Dendritic cell treated with granulocyte-macrophage colony-stimulating factor and Interleukin-4, amounts not matched to agents 40 ng/mL and 50 ng/mL, for 4 days (primary cell): Measurements from ENCODE around the gene SMARCA4.

ENCODE experiments used
- H3K27ac Mint-ChIP-seq: one replicate; pipeline ENCODE4 v1.8.0; 2022; ENCODE audit warnings: mild to moderate bottlenecking, mixed read lengths
- H3K27me3 Mint-ChIP-seq: one replicate; pipeline ENCODE4 v1.8.0; 2022; ENCODE audit warnings: mild to moderate bottlenecking, mixed read lengths
- H3K36me3 Mint-ChIP-seq: one replicate; pipeline ENCODE4 v1.8.0; 2022; ENCODE audit warnings: low read depth, mixed read lengths
- H3K4me1 Mint-ChIP-seq: one replicate; pipeline ENCODE4 v1.8.0; 2022; ENCODE audit warnings: low read depth, mixed read lengths
- H3K4me3 Mint-ChIP-seq: one replicate; pipeline ENCODE4 v1.8.0; 2022; ENCODE audit warnings: mild to moderate bottlenecking, moderate library complexity, mixed read lengths
- H3K9me3 Mint-ChIP-seq: one replicate; pipeline ENCODE4 v1.8.0; 2022; ENCODE audit warnings: mixed read lengths
- intact Hi-C: fragments of 100-400 bp; cut with micrococcal nuclease; formaldehyde crosslinking; loops from one replicate; pipeline ENCODE4 v1.15.0; 2022

Gene SMARCA4

DNA sequence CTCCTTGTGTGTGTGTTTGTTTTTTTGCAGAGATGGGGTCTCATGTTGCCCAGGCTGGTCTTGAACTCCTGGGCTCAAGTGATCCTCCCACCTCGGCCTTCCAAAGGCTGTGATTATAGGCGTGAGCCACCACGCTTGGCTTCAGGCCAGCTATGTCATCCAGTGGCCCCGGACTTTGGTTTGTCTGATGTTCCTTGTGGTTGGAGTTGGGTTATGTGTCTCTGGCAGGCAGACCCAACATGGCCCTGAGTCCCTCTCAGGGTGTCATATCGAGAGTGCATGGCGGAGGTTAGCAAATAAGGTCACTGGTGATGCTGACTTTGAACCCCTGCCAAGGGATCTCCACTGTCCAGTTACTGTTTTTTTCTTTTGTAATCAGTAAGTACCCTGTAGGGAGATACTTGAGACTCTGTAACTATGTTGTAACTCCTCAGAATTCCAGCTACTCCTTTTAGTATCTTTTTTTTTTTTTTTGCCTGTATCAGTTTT is 37.3 kb downstream of the SMARCA4 start:
- Mint-ChIP-seq H3K27ac (peak overlapping the region; percentile 4), H3K36me3 (peaks cover 96% of the 10 kb centered on the region), H3K4me1 (peaks cover 12% of the 10 kb centered on the region), H3K27me3 (no peaks in the 10 kb centered on the region), H3K9me3 (no peaks in the 10 kb centered on the region), H3K4me3 (no peak overlapping the region)
- intact Hi-C loops: no loop called here

DNA sequence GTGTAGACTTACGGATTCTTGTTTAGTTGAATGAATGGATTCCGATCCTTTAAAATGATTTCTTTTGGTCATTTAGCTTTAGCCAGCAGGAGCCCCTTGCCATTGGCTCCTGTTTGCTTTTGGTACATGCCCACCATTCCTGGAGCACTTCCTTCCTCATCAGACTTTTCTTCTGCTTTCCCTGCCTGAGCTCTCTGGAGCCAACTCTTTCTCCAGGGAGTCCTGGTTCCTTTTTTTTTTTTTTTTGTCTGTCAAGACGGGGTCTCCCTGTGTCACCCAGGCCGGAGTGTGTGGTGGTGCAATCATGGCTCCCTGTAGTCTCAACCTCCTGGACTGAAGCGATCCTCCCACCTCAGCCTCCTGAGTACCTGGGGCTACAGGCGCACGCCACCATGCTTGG is 37.8 kb downstream of the SMARCA4 start:
- H3K27ac Mint-ChIP-seq: peak overlapping the region; percentile 4
- intact Hi-C loops: no loop called here
- no peaks in the 10 kb centered on the region for H3K27me3 Mint-ChIP-seq
- H3K4me1 Mint-ChIP-seq: peaks cover 12% of the 10 kb centered on the region
- peaks cover 96% of the 10 kb centered on the region for H3K36me3 Mint-ChIP-seq
- H3K4me3 Mint-ChIP-seq: no peak overlapping the region
- H3K9me3 Mint-ChIP-seq: no peaks in the 10 kb centered on the region

DNA sequence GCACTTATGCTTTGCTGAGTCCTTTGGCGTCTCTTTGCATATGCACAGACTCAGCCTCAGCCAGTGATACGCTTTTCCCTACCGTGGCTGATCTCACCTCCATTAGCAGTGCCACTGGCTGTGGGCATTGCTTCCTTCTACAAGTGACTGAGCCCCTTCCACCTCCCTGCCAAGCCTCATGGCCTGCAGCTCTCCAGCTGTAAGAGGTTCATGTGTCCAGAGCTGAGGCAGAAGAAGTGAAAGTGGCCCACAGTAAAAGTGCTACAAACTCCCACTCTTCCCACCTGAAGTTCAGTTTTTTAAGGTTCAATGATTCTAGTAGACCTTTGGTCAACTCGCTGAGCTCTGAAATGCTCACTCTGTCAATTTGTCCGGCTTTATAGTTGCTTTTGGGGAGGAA is 44.7 kb downstream of the SMARCA4 start:
- no peak overlapping the region for H3K4me3 Mint-ChIP-seq
- no peaks in the 10 kb centered on the region for H3K9me3 Mint-ChIP-seq
- peaks cover 20% of the 10 kb centered on the region for H3K4me1 Mint-ChIP-seq
- intact Hi-C loops: no loop called here
- H3K27ac Mint-ChIP-seq: no peak overlapping the region
- peaks cover 99% of the 10 kb centered on the region for H3K36me3 Mint-ChIP-seq
- no peaks in the 10 kb centered on the region for H3K27me3 Mint-ChIP-seq

DNA sequence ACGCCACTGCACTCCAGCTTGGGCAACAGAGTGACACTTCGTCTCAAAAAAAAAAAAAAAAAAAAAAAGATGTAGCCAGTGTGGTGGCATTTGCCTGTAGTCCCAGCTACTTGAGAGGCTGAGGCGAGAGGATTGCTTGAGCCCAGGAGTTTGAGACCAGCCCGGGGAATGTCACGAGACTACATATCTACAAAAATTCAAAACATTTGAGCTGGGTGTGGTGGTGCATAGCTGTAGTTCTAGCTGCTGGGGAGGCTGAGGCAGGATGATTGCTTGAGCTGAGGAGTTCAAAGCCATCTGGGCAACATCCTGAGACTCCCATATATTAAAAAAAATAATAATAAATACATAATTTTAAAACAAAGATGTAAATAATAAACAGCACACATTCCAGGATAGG is 46.6 kb downstream of the SMARCA4 start:
- no peak overlapping the region for H3K4me3 Mint-ChIP-seq
- H3K36me3 Mint-ChIP-seq: peaks cover 99% of the 10 kb centered on the region
- H3K4me1 Mint-ChIP-seq: peaks cover 20% of the 10 kb centered on the region
- intact Hi-C loops: no loop called here
- no peaks in the 10 kb centered on the region for H3K9me3 Mint-ChIP-seq
- H3K27me3 Mint-ChIP-seq: no peaks in the 10 kb centered on the region
- no peak overlapping the region for H3K27ac Mint-ChIP-seq

DNA sequence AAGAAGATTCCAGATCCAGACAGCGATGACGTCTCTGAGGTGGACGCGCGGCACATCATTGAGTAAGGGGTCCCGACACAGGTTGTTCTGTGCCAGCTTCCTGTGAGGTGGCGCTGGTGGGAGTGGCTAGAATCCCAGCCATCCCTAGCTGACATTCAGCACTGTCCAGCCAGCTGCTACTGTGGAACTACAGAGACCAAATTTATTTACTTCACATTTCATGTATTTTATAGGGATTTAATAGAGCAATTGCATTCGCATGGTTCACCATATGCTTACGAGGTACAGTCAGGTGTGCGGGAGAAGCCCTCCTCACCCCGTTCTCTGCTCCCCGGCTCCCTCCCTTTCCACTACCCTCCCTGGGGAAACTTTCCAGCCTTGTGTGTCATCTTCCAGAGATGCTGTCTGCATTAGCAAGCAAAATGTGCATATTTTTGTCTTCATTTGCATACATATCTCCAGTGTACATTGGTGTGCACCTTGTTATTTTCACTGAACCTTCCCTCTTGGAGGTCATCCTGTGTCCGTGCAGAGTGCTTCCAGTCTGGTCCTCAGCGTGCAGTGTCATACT is 47.2 kb downstream of the SMARCA4 start:
- Mint-ChIP-seq H3K27me3 (no peaks in the 10 kb centered on the region), H3K4me3 (no peak overlapping the region), H3K36me3 (peaks cover 99% of the 10 kb centered on the region), H3K9me3 (no peaks in the 10 kb centered on the region), H3K4me1 (peaks cover 20% of the 10 kb centered on the region), H3K27ac (no peak overlapping the region)
- intact Hi-C loops: no loop called here

DNA sequence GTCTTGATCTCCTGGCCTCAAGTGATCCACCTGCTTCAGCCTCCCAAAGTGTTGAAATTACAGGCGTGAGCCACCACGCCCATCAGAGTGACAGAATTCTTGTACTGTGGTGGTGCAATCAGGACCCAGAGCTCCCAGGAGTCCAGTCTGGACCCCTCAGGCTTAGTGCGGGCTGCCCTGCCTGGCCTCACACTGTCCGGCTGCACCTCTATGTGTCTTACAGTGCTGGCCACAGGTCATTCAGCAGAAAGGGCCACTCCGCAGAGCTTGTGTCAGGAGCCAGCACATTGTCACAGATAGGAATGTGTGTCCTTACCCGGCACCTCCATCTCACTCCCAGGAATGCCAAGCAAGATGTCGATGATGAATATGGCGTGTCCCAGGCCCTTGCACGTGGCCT is 49.2 kb downstream of the SMARCA4 start:
- Mint-ChIP-seq H3K27me3 (no peaks in the 10 kb centered on the region), H3K4me3 (no peak overlapping the region), H3K4me1 (peaks cover 13% of the 10 kb centered on the region), H3K27ac (no peak overlapping the region), H3K36me3 (peaks cover 99% of the 10 kb centered on the region), H3K9me3 (no peaks in the 10 kb centered on the region)
- intact Hi-C loops: loop anchor here (5.0 kb wide), 1 partner anchor 68 kb away; no protein-coding TSS in a partner anchor

DNA sequence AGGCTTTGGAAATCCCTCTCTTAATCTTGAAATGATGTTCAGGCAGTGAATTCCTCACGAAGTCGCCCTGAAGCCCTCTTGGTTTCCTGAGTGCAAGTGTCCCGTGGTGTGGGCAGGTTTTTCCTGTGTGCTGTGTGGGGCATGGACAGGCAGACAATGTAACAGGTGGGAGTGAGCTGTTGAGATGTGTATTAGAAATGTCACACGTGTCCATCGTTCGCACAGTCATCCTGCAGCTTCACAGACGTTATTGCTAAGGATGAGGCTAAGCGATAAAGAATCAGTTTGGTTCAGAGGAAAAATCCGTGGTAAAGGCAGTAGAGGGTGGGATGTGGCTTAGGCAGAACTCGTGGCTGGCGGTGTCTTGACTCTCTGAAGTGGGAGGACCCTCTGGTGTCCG is 51.7 kb downstream of the SMARCA4 start:
- H3K27ac Mint-ChIP-seq: no peak overlapping the region
- no peaks in the 10 kb centered on the region for H3K4me1 Mint-ChIP-seq
- intact Hi-C loops: loop anchor here (5.0 kb wide), 1 partner anchor 70 kb away; no protein-coding TSS in a partner anchor
- no peak overlapping the region for H3K4me3 Mint-ChIP-seq
- H3K27me3 Mint-ChIP-seq: no peaks in the 10 kb centered on the region
- no peaks in the 10 kb centered on the region for H3K9me3 Mint-ChIP-seq
- peaks cover 100% of the 10 kb centered on the region for H3K36me3 Mint-ChIP-seq

DNA sequence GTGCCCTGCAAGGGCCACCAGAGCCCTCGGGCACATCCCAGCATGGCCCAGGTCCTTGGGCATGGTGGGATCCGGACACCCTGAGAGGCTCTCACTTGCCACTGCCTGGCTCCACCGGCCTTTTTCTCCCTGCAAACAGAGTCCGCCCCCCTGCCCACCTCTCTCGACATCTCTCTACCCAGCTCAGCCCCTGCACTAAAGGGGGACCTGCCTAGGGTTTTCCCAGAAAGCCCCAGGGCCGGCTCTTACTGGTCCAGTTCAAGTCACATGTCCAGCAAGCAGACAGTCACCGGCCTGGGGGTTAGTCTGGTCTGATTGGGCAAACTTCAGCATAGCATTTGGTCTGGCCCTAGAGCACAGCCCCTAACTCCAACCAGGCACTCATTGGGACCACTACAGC is 52.9 kb downstream of the SMARCA4 start:
- H3K27ac Mint-ChIP-seq: no peak overlapping the region
- H3K4me3 Mint-ChIP-seq: no peak overlapping the region
- H3K36me3 Mint-ChIP-seq: peaks cover 100% of the 10 kb centered on the region
- H3K27me3 Mint-ChIP-seq: no peaks in the 10 kb centered on the region
- H3K4me1 Mint-ChIP-seq: no peaks in the 10 kb centered on the region
- intact Hi-C loops: loop anchor here (5.0 kb wide), 1 partner anchor 71 kb away; no protein-coding TSS in a partner anchor
- no peaks in the 10 kb centered on the region for H3K9me3 Mint-ChIP-seq

DNA sequence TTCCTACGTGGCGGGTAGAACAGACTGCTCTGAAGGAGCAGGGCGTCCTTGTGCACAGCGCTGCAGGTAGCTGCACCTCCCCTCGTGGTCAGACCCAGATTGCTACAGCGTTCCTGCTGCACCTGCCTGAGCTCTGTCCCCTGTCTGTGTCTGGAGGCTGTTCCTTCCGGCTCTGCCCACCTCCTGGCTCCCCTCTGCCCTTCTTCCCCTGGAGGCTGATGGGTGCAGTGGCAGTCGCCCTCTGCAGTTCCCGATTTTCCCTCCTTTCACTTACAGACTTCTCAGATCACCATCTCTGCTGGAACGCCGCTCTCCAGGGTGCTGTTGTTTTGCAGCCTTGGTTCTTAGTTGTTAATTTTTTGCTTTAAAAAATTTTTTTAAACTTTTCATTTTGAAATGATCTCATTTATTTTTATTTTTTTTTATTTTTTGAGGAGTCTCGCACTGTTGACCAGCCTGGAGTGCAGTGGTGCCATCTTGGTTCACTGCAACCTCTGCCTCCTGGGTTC is 53.6 kb downstream of the SMARCA4 start:
- intact Hi-C loops: loop anchor here (5.0 kb wide), 1 partner anchor 72 kb away; no protein-coding TSS in a partner anchor
- no peak overlapping the region for H3K4me3 Mint-ChIP-seq
- H3K9me3 Mint-ChIP-seq: no peaks in the 10 kb centered on the region
- no peaks in the 10 kb centered on the region for H3K27me3 Mint-ChIP-seq
- H3K4me1 Mint-ChIP-seq: no peaks in the 10 kb centered on the region
- peaks cover 100% of the 10 kb centered on the region for H3K36me3 Mint-ChIP-seq
- no peak overlapping the region for H3K27ac Mint-ChIP-seq

DNA sequence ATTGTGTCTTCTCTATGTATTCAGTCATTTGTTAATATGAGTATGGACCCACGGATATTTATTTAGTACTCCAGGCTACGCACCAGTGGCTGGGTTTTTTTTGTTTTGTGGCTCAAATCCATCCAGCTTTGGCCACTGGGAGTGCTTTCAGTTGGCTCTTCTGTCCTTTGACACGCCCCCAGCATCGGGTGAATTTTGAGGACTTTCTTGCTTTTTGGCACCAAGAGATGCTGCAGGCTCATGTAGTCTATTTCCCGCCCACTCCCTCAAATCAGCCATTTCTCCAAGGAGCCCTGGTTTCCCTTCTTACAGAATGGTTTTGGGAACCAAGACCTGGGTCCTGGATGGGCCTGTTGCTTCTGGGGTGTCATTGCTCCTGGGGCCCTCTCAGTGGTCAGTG is 55.8 kb downstream of the SMARCA4 start:
- Mint-ChIP-seq H3K27ac (no peak overlapping the region), H3K4me3 (no peak overlapping the region), H3K9me3 (no peaks in the 10 kb centered on the region), H3K27me3 (no peaks in the 10 kb centered on the region), H3K4me1 (no peaks in the 10 kb centered on the region), H3K36me3 (peaks cover 100% of the 10 kb centered on the region)
- intact Hi-C loops: no loop called here

DNA sequence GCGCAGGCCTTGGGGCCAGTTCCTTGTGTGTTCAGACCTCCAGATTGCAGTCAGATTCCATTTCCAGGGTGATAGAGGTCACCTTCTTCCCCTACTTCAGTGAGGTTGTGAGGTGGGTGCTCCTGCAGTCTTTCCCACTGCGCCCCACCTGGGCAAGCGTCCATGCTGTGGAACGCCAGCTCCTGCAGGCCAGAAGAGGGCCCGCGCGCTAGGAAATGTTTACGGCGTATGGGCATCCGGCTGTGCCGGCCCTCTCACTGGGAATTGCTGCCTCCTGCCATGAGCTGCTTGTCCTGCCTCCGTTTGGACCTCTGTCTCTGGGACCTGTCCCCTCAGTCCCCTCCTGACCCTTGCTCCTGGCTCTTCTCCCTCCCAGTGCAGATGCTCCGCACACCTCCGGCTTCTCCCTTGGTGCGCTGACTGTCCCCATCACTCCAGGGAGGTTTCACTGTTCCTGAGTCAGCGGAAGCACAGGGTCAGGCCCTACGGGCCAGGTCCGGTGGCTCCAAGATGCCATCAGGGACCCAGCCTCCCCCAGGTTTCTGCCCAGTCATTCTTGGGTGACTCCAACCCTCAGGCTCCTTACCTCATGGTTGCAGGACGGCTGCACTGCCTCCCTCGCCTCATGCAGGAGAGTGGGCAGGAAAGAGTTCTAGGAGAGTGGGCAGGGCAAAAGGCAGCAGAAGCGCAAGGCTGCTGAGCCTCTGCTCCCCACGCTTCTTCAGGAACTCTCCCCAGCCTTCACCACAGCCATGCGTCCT is 56.6 kb downstream of the SMARCA4 start:
- Mint-ChIP-seq H3K27me3 (no peaks in the 10 kb centered on the region), H3K27ac (no peak overlapping the region), H3K36me3 (peaks cover 100% of the 10 kb centered on the region), H3K9me3 (no peaks in the 10 kb centered on the region), H3K4me3 (no peak overlapping the region), H3K4me1 (no peaks in the 10 kb centered on the region)
- intact Hi-C loops: no loop called here

DNA sequence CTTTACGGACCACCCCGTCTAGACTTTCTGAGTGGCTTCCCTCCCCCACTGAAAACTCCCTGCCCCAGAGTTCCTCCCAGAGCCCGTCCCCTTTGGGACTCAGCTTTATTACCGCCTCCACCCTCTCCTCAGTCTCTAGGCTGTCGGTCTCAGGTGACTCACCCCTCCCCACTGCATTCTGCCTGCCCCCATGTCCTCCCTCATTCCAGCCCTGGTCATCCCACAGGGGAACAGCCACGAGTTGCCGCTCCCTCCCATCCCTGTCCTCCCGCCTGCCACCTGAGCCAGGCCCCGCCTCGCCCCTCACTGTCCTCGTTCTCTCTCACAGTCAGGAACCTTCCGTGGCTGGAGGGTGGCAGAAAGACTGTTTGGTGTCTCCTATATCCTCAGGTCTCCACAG is 57.3 kb downstream of the SMARCA4 start:
- Mint-ChIP-seq H3K9me3 (no peaks in the 10 kb centered on the region), H3K27me3 (no peaks in the 10 kb centered on the region), H3K4me3 (no peak overlapping the region), H3K36me3 (peaks cover 100% of the 10 kb centered on the region), H3K4me1 (no peaks in the 10 kb centered on the region), H3K27ac (no peak overlapping the region)
- intact Hi-C loops: no loop called here

DNA sequence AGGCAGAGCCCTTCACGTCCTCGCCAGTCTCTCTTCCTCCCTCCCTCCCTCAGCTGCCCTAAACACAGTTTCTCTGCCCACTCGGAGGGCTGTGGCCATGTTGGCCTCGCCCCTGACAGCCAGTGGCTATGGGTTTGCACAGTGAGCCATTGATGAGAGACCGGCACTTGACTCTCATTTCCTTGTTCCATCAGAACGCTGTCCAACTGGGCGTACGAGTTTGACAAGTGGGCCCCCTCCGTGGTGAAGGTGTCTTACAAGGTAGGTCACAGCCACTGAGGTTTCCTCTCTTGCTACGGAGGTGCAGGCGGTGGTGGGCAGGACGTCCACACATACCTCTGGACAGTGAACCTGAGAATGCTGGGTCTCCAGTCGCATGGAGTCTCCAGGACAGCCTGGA is 57.9 kb downstream of the SMARCA4 start:
- Mint-ChIP-seq H3K27me3 (no peaks in the 10 kb centered on the region), H3K4me3 (no peak overlapping the region), H3K36me3 (peaks cover 100% of the 10 kb centered on the region), H3K27ac (no peak overlapping the region), H3K4me1 (no peaks in the 10 kb centered on the region), H3K9me3 (no peaks in the 10 kb centered on the region)
- intact Hi-C loops: no loop called here

DNA sequence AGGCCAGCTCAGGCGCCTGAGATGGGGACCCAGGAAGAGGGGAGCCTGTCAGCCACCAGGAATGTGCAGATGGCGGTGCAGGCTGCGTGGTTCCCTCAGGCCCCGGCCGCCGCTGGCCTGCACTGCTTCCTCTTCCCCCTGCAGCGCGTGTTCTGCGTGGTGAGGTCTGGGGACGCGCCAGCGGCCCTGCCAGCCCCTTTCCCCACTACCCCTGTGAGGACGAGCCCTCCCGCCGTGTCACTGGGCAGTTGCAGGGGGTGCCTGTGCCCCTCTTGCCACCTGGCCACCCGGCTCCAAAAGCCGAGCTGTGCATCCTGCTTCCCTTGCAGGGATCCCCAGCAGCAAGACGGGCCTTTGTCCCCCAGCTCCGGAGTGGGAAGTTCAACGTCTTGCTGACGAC is 58.4 kb downstream of the SMARCA4 start:
- Mint-ChIP-seq H3K9me3 (no peaks in the 10 kb centered on the region), H3K27me3 (no peaks in the 10 kb centered on the region), H3K36me3 (peaks cover 100% of the 10 kb centered on the region), H3K27ac (no peak overlapping the region), H3K4me3 (no peak overlapping the region), H3K4me1 (no peaks in the 10 kb centered on the region)
- intact Hi-C loops: no loop called here
